Measurements from ENCODE around the gene USP24. TPM values are rescaled to one million over a fixed set of nuclear protein-coding genes. Genes with fewer than 3 reads are reported as not detected.
A peak's percentile ranks its signal among the peaks of the same experiment; 100 is the strongest.

USP24 gene
- total RNA-seq, 1 experiment from 2014 or later: 40.9 TPM

GRCh38 chr1:55049914-55050278, 165.3 kb downstream of the USP24 start:
- Mint-ChIP-seq H3K36me3 (peaks cover 27% of the 10 kb centered on the region), H3K4me1 (0 out of 2 replicates have a peak, but pooled peaks cover 2% of the 10 kb centered on the region), H3K27ac (no peak overlapping the region), H3K27me3 (ENCODE audit: low read depth) (no peaks in the 10 kb centered on the region), H3K4me3 (no peak overlapping the region), H3K9me3 (no peaks in the 10 kb centered on the region)
- ChIA-PET CTCF (interaction anchor here (1.1 to 2.3 kb wide), 6 partner anchors 10 to 288 kb away, joined by 3 to 22 read pairs (median 4); partner anchors contain the start of gene PCSK9), POLR2A (no interaction called here)
- DNase-seq (ENCODE audit: low spot score): no peak
- no peak for ATAC-seq
- no peak for TF ChIP-seq MXD4 (CRISPR knock-in tag; IDR thresholded peaks at IDR 0.05; ENCODE audit: borderline replicate concordance)

- Mint-ChIP-seq H3K9me3 (no peaks in the 10 kb centered on the region), H3K27me3 (ENCODE audit: low read depth) (no peaks in the 10 kb centered on the region), H3K36me3 (peaks cover 27% of the 10 kb centered on the region), H3K4me3 (no peak overlapping the region), H3K27ac (no peak overlapping the region), H3K4me1 (0 out of 2 replicates have a peak, but pooled peaks cover 2% of the 10 kb centered on the region)
- CTCF ChIA-PET: interaction anchor here (1.1 to 2.3 kb wide), 7 partner anchors 10 to 289 kb away, joined by 3 to 22 read pairs (median 5); partner anchors contain the start of gene PCSK9
- TF ChIP-seq ZSCAN18 (CRISPR knock-in tag; IDR thresholded peaks at IDR 0.05) (no peak), OVOL2 (CRISPR knock-in tag; IDR thresholded peaks at IDR 0.05; ENCODE audit: borderline replicate concordance) (no peak), FOXK1 (CRISPR knock-in tag; IDR thresholded peaks at IDR 0.05) (no peak), ZNF219 (CRISPR knock-in tag; IDR thresholded peaks at IDR 0.05; ENCODE audit: borderline replicate concordance) (no peak), TCF7 (CRISPR knock-in tag; IDR thresholded peaks at IDR 0.05; ENCODE audit: low read depth) (no peak), FOXJ3 (CRISPR knock-in tag; IDR thresholded peaks at IDR 0.05; ENCODE audit: borderline replicate concordance) (no peak), ETV6 (CRISPR knock-in tag; IDR thresholded peaks at IDR 0.05) (no peak), ATF3 (CRISPR knock-in tag; conservative IDR thresholded peaks at IDR 0.05) (no peak), ELF4 (CRISPR knock-in tag; IDR thresholded peaks at IDR 0.05; ENCODE audit: low read depth) (no peak), GRHL2 (CRISPR knock-in tag; IDR thresholded peaks at IDR 0.05; ENCODE audit: insufficient replicate concordance, severe bottlenecking) (no peak), PRRX2 (CRISPR knock-in tag; IDR thresholded peaks at IDR 0.05) (no peak), E2F5 (CRISPR knock-in tag; IDR thresholded peaks at IDR 0.05) (no peak), NFATC4 (CRISPR knock-in tag; IDR thresholded peaks at IDR 0.05) (no peak), SOX15 (CRISPR knock-in tag; IDR thresholded peaks at IDR 0.05) (no peak)
- TF ChIP-seq, protein P1, sequence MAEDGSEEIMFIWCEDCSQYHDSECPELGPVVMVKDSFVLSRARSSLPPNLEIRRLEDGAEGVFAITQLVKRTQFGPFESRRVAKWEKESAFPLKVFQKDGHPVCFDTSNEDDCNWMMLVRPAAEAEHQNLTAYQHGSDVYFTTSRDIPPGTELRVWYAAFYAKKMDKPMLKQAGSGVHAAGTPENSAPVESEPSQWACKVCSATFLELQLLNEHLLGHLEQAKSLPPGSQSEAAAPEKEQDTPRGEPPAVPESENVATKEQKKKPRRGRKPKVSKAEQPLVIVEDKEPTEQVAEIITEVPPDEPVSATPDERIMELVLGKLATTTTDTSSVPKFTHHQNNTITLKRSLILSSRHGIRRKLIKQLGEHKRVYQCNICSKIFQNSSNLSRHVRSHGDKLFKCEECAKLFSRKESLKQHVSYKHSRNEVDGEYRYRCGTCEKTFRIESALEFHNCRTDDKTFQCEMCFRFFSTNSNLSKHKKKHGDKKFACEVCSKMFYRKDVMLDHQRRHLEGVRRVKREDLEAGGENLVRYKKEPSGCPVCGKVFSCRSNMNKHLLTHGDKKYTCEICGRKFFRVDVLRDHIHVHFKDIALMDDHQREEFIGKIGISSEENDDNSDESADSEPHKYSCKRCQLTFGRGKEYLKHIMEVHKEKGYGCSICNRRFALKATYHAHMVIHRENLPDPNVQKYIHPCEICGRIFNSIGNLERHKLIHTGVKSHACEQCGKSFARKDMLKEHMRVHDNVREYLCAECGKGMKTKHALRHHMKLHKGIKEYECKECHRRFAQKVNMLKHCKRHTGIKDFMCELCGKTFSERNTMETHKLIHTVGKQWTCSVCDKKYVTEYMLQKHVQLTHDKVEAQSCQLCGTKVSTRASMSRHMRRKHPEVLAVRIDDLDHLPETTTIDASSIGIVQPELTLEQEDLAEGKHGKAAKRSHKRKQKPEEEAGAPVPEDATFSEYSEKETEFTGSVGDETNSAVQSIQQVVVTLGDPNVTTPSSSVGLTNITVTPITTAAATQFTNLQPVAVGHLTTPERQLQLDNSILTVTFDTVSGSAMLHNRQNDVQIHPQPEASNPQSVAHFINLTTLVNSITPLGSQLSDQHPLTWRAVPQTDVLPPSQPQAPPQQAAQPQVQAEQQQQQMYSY (CRISPR knock-in tag; IDR thresholded peaks at IDR 0.05): no peak
- TF ChIP-seq, protein P2, sequence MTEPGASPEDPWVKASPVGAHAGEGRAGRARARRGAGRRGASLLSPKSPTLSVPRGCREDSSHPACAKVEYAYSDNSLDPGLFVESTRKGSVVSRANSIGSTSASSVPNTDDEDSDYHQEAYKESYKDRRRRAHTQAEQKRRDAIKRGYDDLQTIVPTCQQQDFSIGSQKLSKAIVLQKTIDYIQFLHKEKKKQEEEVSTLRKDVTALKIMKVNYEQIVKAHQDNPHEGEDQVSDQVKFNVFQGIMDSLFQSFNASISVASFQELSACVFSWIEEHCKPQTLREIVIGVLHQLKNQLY (CRISPR knock-in tag; IDR thresholded peaks at IDR 0.05): no peak
- DNase-seq (ENCODE audit: low spot score): no peak
- POLR2A ChIA-PET: interaction anchor here (1.0 kb wide), 1 partner anchor 99 kb away, joined by 4 read pairs; no protein-coding TSS in a partner anchor
- ATAC-seq: peak; percentile 33; the same call in 1 of the 2 replicates
Measured at GRCh38 chr1:55049271-55049913, 165.8 kb downstream of the USP24 start.
